HUES48 (cell line): ENCODE data around the gene GRK2.

Source experiments
- H3K27ac ChIP-seq: one replicate; pipeline ENCODE4 v1.7.0; 2013; ENCODE audit warnings: low read depth, low read length, inconsistent platforms
- H3K27me3 ChIP-seq: 2 replicates; pipeline ENCODE4 v1.6.1; 2013; ENCODE audit warnings: mild to moderate bottlenecking, low read length; ENCODE audit not compliant: control insufficient read depth, insufficient read depth
- H3K36me3 ChIP-seq: 2 replicates; pipeline ENCODE4 v1.6.1; 2013; ENCODE audit warnings: low read length; ENCODE audit not compliant: control insufficient read depth, insufficient read depth
- H3K4me1 ChIP-seq: 2 replicates; pipeline ENCODE4 v1.6.1; 2013; ENCODE audit warnings: mild to moderate bottlenecking, low read length; ENCODE audit not compliant: control insufficient read depth, insufficient read depth
- H3K4me3 ChIP-seq: 2 replicates; pipeline ENCODE4 v1.5.1; 2013; ENCODE audit warnings: mild to moderate bottlenecking, low read depth, low read length
- H3K9ac ChIP-seq: 2 replicates; pipeline ENCODE4 v1.6.1; 2013; ENCODE audit warnings: mild to moderate bottlenecking, low read depth, low read length, moderate library complexity
- H3K9me3 ChIP-seq: 2 replicates; pipeline ENCODE4 v1.6.1; 2013; ENCODE audit warnings: low read length; ENCODE audit not compliant: control insufficient read depth, insufficient read depth

Gene GRK2

GRCh38 chr11:67242548-67242947 is 23.7 kb upstream of the GRK2 start:
- peak overlapping the region; percentile 39 for H3K4me3 ChIP-seq
- H3K27me3 ChIP-seq, result no peaks in the 10 kb centered on the region
- no peak overlapping the region; the same call in 1 of the 2 replicates for H3K9ac ChIP-seq
- H3K36me3 ChIP-seq, result peaks cover 53% of the 10 kb centered on the region
- H3K4me1 ChIP-seq, result peaks cover 23% of the 10 kb centered on the region
- H3K27ac ChIP-seq, result peak overlapping the region; percentile 15
- no peaks in the 10 kb centered on the region for H3K9me3 ChIP-seq

- no peaks in the 10 kb centered on the region for H3K27me3 ChIP-seq
- peaks cover 22% of the 10 kb centered on the region for H3K4me1 ChIP-seq
- no peak overlapping the region for H3K4me3 ChIP-seq
- no peak overlapping the region for H3K9ac ChIP-seq
- peaks cover 58% of the 10 kb centered on the region for H3K36me3 ChIP-seq
- peak overlapping the region; percentile 15 for H3K27ac ChIP-seq
- no peaks in the 10 kb centered on the region for H3K9me3 ChIP-seq
These were observed 23.2 kb upstream of the GRK2 start for GRCh38 chr11:67243051-67243450.

GRCh38 chr11:67245046-67245445 is 21.2 kb upstream of the GRK2 start:
- Histone ChIP-seq H3K36me3 (peaks cover 78% of the 10 kb centered on the region), H3K27me3 (no peaks in the 10 kb centered on the region), H3K9ac (no peak overlapping the region), H3K4me3 (no peak overlapping the region), H3K4me1 (peaks cover 7% of the 10 kb centered on the region; the same call in 1 of the 2 replicates), H3K9me3 (no peaks in the 10 kb centered on the region), H3K27ac (no peak overlapping the region)

GRCh38 chr11:67247946-67248550 is 18.2 kb upstream of the GRK2 start:
- Histone ChIP-seq H3K4me3 (no peak overlapping the region), H3K4me1 (no peaks in the 10 kb centered on the region), H3K36me3 (peaks cover 97% of the 10 kb centered on the region), H3K27me3 (no peaks in the 10 kb centered on the region), H3K27ac (peak overlapping the region; percentile 35), H3K9me3 (no peaks in the 10 kb centered on the region), H3K9ac (no peak overlapping the region)

GRCh38 chr11:67248653-67249052 is 17.6 kb upstream of the GRK2 start:
- H3K36me3 ChIP-seq, result peaks cover 97% of the 10 kb centered on the region
- H3K4me3 ChIP-seq, result no peak overlapping the region
- H3K4me1 ChIP-seq, result no peaks in the 10 kb centered on the region
- no peaks in the 10 kb centered on the region for H3K9me3 ChIP-seq
- H3K9ac ChIP-seq, result no peak overlapping the region
- H3K27ac ChIP-seq, result no peak overlapping the region
- no peaks in the 10 kb centered on the region for H3K27me3 ChIP-seq

- Histone ChIP-seq H3K9me3 (no peaks in the 10 kb centered on the region), H3K27ac (no peak overlapping the region)
These were observed 15.9 kb upstream of the GRK2 start for GRCh38 chr11:67250059-67251043.

GRCh38 chr11:67251841-67252240 is 14.4 kb upstream of the GRK2 start:
- Histone ChIP-seq H3K4me1 (no peaks in the 10 kb centered on the region), H3K27me3 (no peaks in the 10 kb centered on the region), H3K9me3 (no peaks in the 10 kb centered on the region), H3K4me3 (no peak overlapping the region), H3K27ac (no peak overlapping the region), H3K36me3 (peaks cover 99% of the 10 kb centered on the region), H3K9ac (no peak overlapping the region)

More at GRCh38 chr11:67250059-67251043, 15.9 kb upstream of the GRK2 start:
- H3K4me3 ChIP-seq, result no peak overlapping the region
- peaks cover 99% of the 10 kb centered on the region for H3K36me3 ChIP-seq
- no peaks in the 10 kb centered on the region for H3K4me1 ChIP-seq
- no peak overlapping the region for H3K9ac ChIP-seq
- H3K27me3 ChIP-seq, result no peaks in the 10 kb centered on the region

- no peak overlapping the region for H3K27ac ChIP-seq
- no peak overlapping the region for H3K9ac ChIP-seq
- H3K4me3 ChIP-seq, result no peak overlapping the region
- H3K36me3 ChIP-seq, result peaks cover 94% of the 10 kb centered on the region
- H3K27me3 ChIP-seq, result no peaks in the 10 kb centered on the region
- no peaks in the 10 kb centered on the region for H3K9me3 ChIP-seq
- no peaks in the 10 kb centered on the region for H3K4me1 ChIP-seq
These were observed 13.4 kb upstream of the GRK2 start for GRCh38 chr11:67252831-67253239.

GRCh38 chr11:67253872-67254624 is 12.2 kb upstream of the GRK2 start:
- H3K9ac ChIP-seq, result no peak overlapping the region
- H3K27ac ChIP-seq, result no peak overlapping the region
- no peak overlapping the region for H3K4me3 ChIP-seq
- no peaks in the 10 kb centered on the region for H3K27me3 ChIP-seq
- H3K36me3 ChIP-seq, result peaks cover 82% of the 10 kb centered on the region
- no peaks in the 10 kb centered on the region for H3K4me1 ChIP-seq
- H3K9me3 ChIP-seq, result no peaks in the 10 kb centered on the region

- H3K27me3 ChIP-seq, result no peaks in the 10 kb centered on the region
- no peaks in the 10 kb centered on the region for H3K9me3 ChIP-seq
- peaks cover 75% of the 10 kb centered on the region for H3K36me3 ChIP-seq
- H3K27ac ChIP-seq, result no peak overlapping the region
- no peaks in the 10 kb centered on the region for H3K4me1 ChIP-seq
- H3K9ac ChIP-seq, result no peak overlapping the region
- H3K4me3 ChIP-seq, result no peak overlapping the region
These were observed 11.5 kb upstream of the GRK2 start for GRCh38 chr11:67254798-67255197.
